SIG-M5 treated with dmso at 0.1 percent for 504 hours (cell line): ENCODE data around the gene CWF19L2.
A peak's percentile ranks its signal among the peaks of the same experiment; 100 is the strongest.
"Not testable (repeated sequence)": the region's sequence is repeated elsewhere in the genome, so short reads cannot be mapped to it uniquely, and the experiment has no call there.

Experiments used
- DNase-seq: peaks from one replicate; lab custom pipeline; 2025; ENCODE audit not compliant: unreplicated experiment; lab: John Stamatoyannopoulos, UW

The CWF19L2 gene

GRCh38 chr11:107439586-107440167 is 17.9 kb downstream of the CWF19L2 start:
- DNase-seq: no peak

- DNase-seq: no peak
These were observed 19.5 kb downstream of the CWF19L2 start for GRCh38 chr11:107438148-107438547.

- DNase-seq: peak; percentile 2
These were observed 27.1 kb downstream of the CWF19L2 start for GRCh38 chr11:107430525-107430924.

GRCh38 chr11:107427569-107428180 is 29.9 kb downstream of the CWF19L2 start:
- no peak for DNase-seq

GRCh38 chr11:107413352-107413751 is 44.3 kb downstream of the CWF19L2 start:
- DNase-seq: no peak

GRCh38 chr11:107408762-107409211 is 48.8 kb downstream of the CWF19L2 start:
- peak; percentile 7 for DNase-seq

- no peak for DNase-seq
These were observed 52.4 kb downstream of the CWF19L2 start for GRCh38 chr11:107405260-107405659.

GRCh38 chr11:107401131-107401530 is 56.5 kb downstream of the CWF19L2 start:
- DNase-seq: not testable (repeated sequence)

- DNase-seq: no peak
These were observed 60.3 kb downstream of the CWF19L2 start for GRCh38 chr11:107397357-107397756.

GRCh38 chr11:107392611-107393010 is 65.0 kb downstream of the CWF19L2 start:
- no peak for DNase-seq

GRCh38 chr11:107390701-107391100 is 66.9 kb downstream of the CWF19L2 start:
- DNase-seq: not testable (repeated sequence)

GRCh38 chr11:107387666-107388065 is 70.0 kb downstream of the CWF19L2 start:
- DNase-seq: no peak

GRCh38 chr11:107385361-107385981 is 72.2 kb downstream of the CWF19L2 start:
- DNase-seq: no peak

GRCh38 chr11:107384144-107384852 is 73.3 kb downstream of the CWF19L2 start:
- DNase-seq: no peak

GRCh38 chr11:107372439-107372838 is 85.2 kb downstream of the CWF19L2 start:
- no peak for DNase-seq

- no peak for DNase-seq
These were observed 87.2 kb downstream of the CWF19L2 start for GRCh38 chr11:107370390-107370789.

- no peak for DNase-seq
These were observed 97.9 kb downstream of the CWF19L2 start for GRCh38 chr11:107359701-107360100.

GRCh38 chr11:107357877-107358276 is 99.7 kb downstream of the CWF19L2 start:
- no peak for DNase-seq

- no peak for DNase-seq
These were observed 102.8 kb downstream of the CWF19L2 start for GRCh38 chr11:107354780-107355179.

GRCh38 chr11:107337917-107338316 is 119.7 kb downstream of the CWF19L2 start:
- DNase-seq: no peak

- DNase-seq: no peak
These were observed 125.9 kb downstream of the CWF19L2 start for GRCh38 chr11:107331728-107332127.

- no peak for DNase-seq
These were observed 128.5 kb downstream of the CWF19L2 start for GRCh38 chr11:107329164-107329563.
